ENCODE data around the gene ATP1B3. TPM values are rescaled to one million over a fixed set of nuclear protein-coding genes. Genes with fewer than 3 reads are reported as not detected.

The ATP1B3 gene
- total RNA-seq, 1 experiment from 2014 or later: 250 TPM

- H3K9me3 ChIP-seq (ENCODE audit: control insufficient read depth, low read depth, low read length): no peaks in the 10 kb centered on the region
- H3K14ac ChIP-seq (ENCODE audit: insufficient read depth, low read length): no peak overlapping the region
- no peaks in the 10 kb centered on the region; the same call in 1 of the 2 replicates for H3K4me1 ChIP-seq (ENCODE audit: insufficient read depth, low read length)
- H2AFZ ChIP-seq (ENCODE audit: low read length): no peak overlapping the region
- no peak overlapping the region for H2BK20ac ChIP-seq (ENCODE audit: low read depth, low read length, poor library complexity, severe bottlenecking)
- no peak overlapping the region for H2BK12ac ChIP-seq (ENCODE audit: insufficient read length, low read depth, low read length)
- H2BK5ac ChIP-seq (ENCODE audit: insufficient read length, low read length): no peak overlapping the region
- H3K56ac ChIP-seq (ENCODE audit: insufficient read length, low read depth, low read length): no peak overlapping the region
- no peaks in the 10 kb centered on the region for H3K79me1 ChIP-seq (ENCODE audit: insufficient read depth, low read depth, low read length, poor library complexity, severe bottlenecking)
- no peak overlapping the region for H2BK15ac ChIP-seq (ENCODE audit: low read depth, low read length)
- no peak overlapping the region for H3K27ac Mint-ChIP-seq
- WGBS (ENCODE audit: extremely low coverage, insufficient read length, low lambda C conversion rate): no CpG with 5 or more reads among the region's 15 CpGs
- H3K23me2 ChIP-seq (ENCODE audit: insufficient read length, low read depth, low read length, poor library complexity, severe bottlenecking): no peaks in the 10 kb centered on the region
- H3K27me3 Mint-ChIP-seq (ENCODE audit: low read depth): no peaks in the 10 kb centered on the region
- peaks cover 0 to 3% of the 10 kb centered on the region in 2 experiments; a peak in 1 of 5 replicates for H3K9me3 Mint-ChIP-seq
- H3K36me3 Mint-ChIP-seq (ENCODE audit: insufficient read depth in 1 of 3, low read depth in 3 of 3): peaks cover 0 to 6% (median 0%) of the 10 kb centered on the region in 3 experiments; a peak in 2 of 7 replicates
- DNase-seq: no peak
- no peak overlapping the region for H2AK5ac ChIP-seq (ENCODE audit: insufficient read length, low read length)
- no peak overlapping the region for H4K8ac ChIP-seq (replicated peaks; ENCODE audit: insufficient read length, low read depth, low read length)
- H4K5ac ChIP-seq (ENCODE audit: insufficient read length, low read depth, low read length): no peak overlapping the region
- H3K4me2 ChIP-seq (ENCODE audit: insufficient read depth, insufficient read length, low read length): no peak overlapping the region
- H3K79me2 ChIP-seq (ENCODE audit: insufficient read depth, low read length): no peaks in the 10 kb centered on the region
- H3K27me3 ChIP-seq (ENCODE audit: insufficient read depth, low read length): no peaks in the 10 kb centered on the region
- H3K27ac ChIP-seq (ENCODE audit: insufficient read length, low read depth, low read length): no peak overlapping the region
- no peaks in the 10 kb centered on the region for H4K20me1 ChIP-seq (ENCODE audit: control insufficient read depth, insufficient read depth, insufficient read length)
- no peak overlapping the region for H3K4ac ChIP-seq (ENCODE audit: low read depth, low read length)
- peak overlapping the region in 1 of 2 experiments; percentile 54; a peak in 1 of 5 replicates for H3K4me3 Mint-ChIP-seq
- peaks cover 11 to 12% of the 10 kb centered on the region in 2 experiments for H3K4me1 Mint-ChIP-seq
- no peak overlapping the region for H3T11ph ChIP-seq (ENCODE audit: low read length)
- H2BK120ac ChIP-seq (ENCODE audit: low read depth, low read length, poor library complexity, severe bottlenecking): no peak overlapping the region
- TF ChIP-seq CTCF (conservative IDR thresholded peaks at IDR 0.05): no peak
- H3K9ac ChIP-seq (ENCODE audit: extremely low read depth, insufficient read length, low read length): no peak overlapping the region
- H4K91ac ChIP-seq (ENCODE audit: insufficient read length, low read depth, low read length): no peak overlapping the region
- no peak overlapping the region for H3K18ac ChIP-seq (ENCODE audit: insufficient read length, low read depth, low read length)
- H3K23ac ChIP-seq (ENCODE audit: insufficient read length, low read depth, low read length): no peak overlapping the region
Measured at GRCh38 chr3:141835557-141836229, 40.8 kb upstream of the ATP1B3 start.

Data from H9 (cell line).